AG09319 (cell line): ENCODE results near the gene PRKG1.

ENCODE experiments used
- DNase-seq: peaks from one replicate; pipeline ENCODE4 v3.0.0-alpha.2; 2010; ENCODE audit warnings: low read depth; ENCODE audit errors: extremely low read depth
- TF ChIP-seq, protein P1 (sequence below): IDR thresholded peaks from 2 replicates; pipeline ENCODE4 v1.5.1; 2011; ENCODE audit warnings: low read depth, mild to moderate bottlenecking, inconsistent platforms, low read length, moderate library complexity

The PRKG1 gene

DNA sequence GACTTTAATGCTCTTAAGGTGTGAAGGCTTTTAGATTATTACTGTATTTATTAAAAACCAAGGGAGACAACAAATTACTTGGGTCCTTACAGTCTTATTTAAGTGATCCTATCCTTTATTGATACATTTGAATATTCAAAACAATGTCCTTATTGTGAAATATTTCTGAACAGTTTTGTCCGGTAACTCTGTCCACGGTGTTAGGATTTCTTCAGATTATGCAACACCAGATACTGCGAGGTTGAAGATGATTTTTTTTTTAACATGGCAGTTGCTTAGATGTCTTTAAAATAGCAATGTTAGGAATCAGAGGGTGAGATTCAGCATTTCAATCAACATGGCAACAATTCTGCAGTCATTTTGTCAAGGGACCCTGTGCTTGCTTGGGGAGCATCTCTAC is 448.6 kb downstream of the PRKG1 start:
- TF ChIP-seq, protein P1, sequence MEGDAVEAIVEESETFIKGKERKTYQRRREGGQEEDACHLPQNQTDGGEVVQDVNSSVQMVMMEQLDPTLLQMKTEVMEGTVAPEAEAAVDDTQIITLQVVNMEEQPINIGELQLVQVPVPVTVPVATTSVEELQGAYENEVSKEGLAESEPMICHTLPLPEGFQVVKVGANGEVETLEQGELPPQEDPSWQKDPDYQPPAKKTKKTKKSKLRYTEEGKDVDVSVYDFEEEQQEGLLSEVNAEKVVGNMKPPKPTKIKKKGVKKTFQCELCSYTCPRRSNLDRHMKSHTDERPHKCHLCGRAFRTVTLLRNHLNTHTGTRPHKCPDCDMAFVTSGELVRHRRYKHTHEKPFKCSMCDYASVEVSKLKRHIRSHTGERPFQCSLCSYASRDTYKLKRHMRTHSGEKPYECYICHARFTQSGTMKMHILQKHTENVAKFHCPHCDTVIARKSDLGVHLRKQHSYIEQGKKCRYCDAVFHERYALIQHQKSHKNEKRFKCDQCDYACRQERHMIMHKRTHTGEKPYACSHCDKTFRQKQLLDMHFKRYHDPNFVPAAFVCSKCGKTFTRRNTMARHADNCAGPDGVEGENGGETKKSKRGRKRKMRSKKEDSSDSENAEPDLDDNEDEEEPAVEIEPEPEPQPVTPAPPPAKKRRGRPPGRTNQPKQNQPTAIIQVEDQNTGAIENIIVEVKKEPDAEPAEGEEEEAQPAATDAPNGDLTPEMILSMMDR, result no peak
- no peak for DNase-seq

DNA sequence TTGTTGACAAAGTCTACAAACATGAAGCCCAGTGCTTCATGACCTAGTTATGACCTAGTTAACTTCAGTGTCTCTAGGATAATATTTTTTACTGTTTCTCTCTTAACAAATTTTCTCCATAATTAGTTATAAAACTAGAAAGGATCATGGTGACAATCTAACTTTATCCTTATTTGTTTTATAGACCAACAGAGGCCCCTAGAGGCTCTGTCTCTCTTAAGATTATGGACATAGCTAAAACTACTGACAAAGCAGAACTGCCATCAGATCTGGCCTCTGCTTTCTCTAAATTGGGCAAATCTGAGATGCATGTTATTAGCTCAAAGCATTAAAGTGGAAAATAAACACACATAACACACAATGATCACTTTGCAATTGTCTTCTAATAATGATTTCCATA is 449.2 kb downstream of the PRKG1 start:
- no peak for DNase-seq
- TF ChIP-seq, protein P1, result no peak

DNA sequence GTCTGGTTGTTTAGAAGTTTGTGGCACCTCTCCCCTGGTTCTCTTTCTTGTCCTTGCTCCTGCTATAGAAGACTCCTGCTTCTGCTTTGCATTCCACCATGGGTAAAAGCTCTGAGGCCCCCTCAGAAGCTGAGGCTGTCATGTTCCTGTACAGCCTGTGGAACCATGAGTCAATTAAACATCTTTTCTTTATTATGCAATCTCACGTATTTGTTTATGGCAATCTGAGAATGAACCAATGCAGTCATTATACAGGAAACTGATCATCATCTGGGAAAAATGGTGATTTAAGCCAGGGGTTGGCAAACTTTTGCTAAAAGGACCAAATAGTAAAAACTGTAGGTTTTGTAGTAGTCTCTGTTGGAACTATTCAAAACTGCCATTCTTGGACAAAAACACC is 449.8 kb downstream of the PRKG1 start:
- no peak for DNase-seq

DNA sequence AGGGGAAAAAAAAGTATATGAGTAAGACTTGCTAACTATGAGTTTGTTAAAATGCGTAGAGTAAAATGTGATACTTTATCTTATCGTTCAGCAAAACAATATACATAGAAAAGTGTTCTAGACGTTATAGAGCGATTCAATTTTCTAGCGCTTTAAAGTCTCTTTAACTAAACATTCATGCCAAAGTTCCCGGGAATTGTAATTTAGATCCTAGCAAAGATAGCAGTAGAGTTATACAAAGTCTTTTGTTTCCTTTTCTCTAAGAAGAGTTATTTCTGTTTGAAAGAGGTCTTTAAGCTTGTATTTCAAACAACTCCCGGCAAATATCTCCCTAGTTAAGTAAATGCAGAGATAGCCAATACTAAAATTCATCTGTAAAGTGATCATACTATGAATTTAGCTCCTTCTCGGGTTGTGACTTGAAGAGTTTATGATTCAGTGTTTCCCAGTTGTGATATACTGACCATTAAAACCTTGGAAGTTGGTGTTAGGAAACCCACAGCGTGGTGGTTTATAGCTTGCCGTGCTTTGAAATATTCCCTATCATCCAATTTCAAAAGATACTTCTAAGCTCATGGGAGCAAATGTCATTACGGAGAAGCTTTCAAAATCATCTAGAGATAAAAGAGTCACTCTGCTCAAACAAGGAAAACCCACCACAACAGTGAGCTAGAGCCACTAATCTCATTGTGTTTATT is 453.4 kb downstream of the PRKG1 start:
- TF ChIP-seq, protein P1, result no peak
- DNase-seq, result no peak

More for the DNA sequence above, 449.8 kb downstream of the PRKG1 start:
- TF ChIP-seq, protein P1, result no peak

DNA sequence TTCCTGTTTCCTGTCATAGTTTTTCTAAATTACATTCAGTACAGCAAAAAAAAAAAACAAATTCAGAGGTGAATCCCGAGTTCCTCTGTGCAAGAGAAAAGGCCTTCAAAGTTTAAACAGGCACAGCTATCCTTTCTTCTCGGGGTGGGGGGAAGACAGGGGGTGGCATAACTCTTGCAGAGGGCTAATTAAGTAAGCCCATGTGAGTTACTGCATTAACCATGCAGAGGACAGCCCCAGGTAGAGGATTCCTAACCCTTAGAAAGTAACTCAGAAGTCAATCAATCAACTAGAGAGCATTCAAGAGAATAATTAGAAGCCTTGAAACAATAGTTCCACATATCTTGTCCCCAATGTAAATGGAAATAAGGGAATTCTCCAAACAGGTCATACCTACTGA is 454.2 kb downstream of the PRKG1 start:
- DNase-seq, result no peak
- TF ChIP-seq, protein P1, result no peak

DNA sequence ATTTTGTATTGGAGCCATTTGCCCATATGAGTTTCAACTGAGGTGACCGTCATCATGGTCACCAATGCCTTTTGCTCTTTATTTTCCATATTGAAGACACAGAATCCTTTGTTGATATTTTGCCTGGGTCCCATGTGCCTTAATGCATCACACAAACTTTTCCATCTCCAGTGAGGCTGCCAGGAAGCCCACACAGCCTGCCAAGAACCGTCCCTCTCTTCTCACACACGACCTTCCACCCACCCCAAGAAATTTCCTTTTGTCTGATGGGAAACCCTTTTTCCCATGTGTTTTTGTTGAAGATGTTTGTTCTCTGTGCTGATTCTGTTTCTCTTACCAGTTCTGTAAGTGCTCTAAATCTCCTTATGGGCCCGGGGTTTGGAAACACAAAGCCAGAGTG is 456.3 kb downstream of the PRKG1 start:
- TF ChIP-seq, protein P1, result no peak
- DNase-seq, result no peak

DNA sequence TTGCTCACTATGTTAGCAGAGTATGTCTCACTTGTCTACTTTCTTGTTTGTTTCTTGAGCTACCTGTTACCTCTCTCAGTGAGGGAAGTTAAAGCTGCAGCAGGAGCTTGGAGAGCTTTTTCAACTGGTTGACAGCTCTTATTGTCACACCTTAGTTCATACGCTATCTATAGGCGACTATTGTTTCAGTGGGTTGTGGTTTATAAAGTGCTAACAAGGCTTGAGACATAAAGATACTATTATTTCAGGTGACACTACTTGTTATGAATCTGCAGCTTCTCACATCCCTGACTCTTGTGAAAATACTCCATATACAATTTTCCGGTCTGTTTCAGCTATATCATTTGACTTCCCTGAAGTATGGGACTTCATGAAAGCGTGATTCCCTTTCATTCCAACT is 457.8 kb downstream of the PRKG1 start:
- TF ChIP-seq, protein P1, result no peak
- DNase-seq, result no peak
